Neural cell (in vitro differentiated cells): ENCODE measurements around the gene SPINT3. TPM values are rescaled to one million over a fixed set of nuclear protein-coding genes. Genes with fewer than 3 reads are reported as not detected.
A peak's percentile ranks its signal among the peaks of the same experiment; 100 is the strongest.

ENCODE experiments used
- H2AFZ ChIP-seq: fragments of 200-600, 300-800 bp; sonication (generic), shearing (Covaris generic); 2 replicates; pipeline ENCODE4 v1.6.0; 2014; ENCODE audit warnings: low read depth, mild to moderate bottlenecking, antibody characterized with exemption, low read length, moderate library complexity
- H3F3A ChIP-seq: fragments of 200-600 bp; shearing (Covaris generic); 2 replicates; pipeline ENCODE4 v1.6.1; 2016; ENCODE audit warnings: mild to moderate bottlenecking, moderate library complexity, mixed read lengths, antibody characterized with exemption, low read length; ENCODE audit not compliant: insufficient read depth, poor library complexity, severe bottlenecking
- H3K27ac ChIP-seq: fragments of 200-600, 300-800 bp; sonication (generic), shearing (Covaris generic); 2 replicates; pipeline ENCODE4 v1.5.1; 2014; ENCODE audit warnings: mild to moderate bottlenecking, low read length, moderate library complexity
- H3K27me3 ChIP-seq: fragments of 300-800, 200-600 bp; sonication (generic), shearing (Covaris generic); 2 replicates; pipeline ENCODE4 v1.6.0; 2014; ENCODE audit warnings: mild to moderate bottlenecking, low read depth, low read length, moderate library complexity; ENCODE audit not compliant: insufficient read depth
- H3K36me3 ChIP-seq: fragments of 300-800, 200-600 bp; sonication (generic), shearing (Covaris generic); 2 replicates; pipeline ENCODE4 v1.5.1; 2014; ENCODE audit warnings: mild to moderate bottlenecking, antibody characterized with exemption, low read length, moderate library complexity; ENCODE audit not compliant: insufficient read depth
- H3K4me2 ChIP-seq: fragments of 300-800, 200-600 bp; sonication (generic), shearing (Covaris generic); 2 replicates; pipeline ENCODE4 v1.6.0; 2014; ENCODE audit warnings: mild to moderate bottlenecking, low read length
- H3K4me3 ChIP-seq: fragments of 300-800, 200-600 bp; sonication (generic), shearing (Covaris generic); 2 replicates; pipeline ENCODE4 v1.5.1; 2014; ENCODE audit warnings: mild to moderate bottlenecking, low read length, moderate library complexity
- H3K79me2 ChIP-seq: fragments of 200-600 bp; shearing (Covaris generic); replicated peaks from 2 replicates; pipeline ENCODE4 v1.6.0; 2014; ENCODE audit warnings: mild to moderate bottlenecking, low read length, moderate library complexity; ENCODE audit not compliant: insufficient read depth
- H3K9ac ChIP-seq: fragments of 300-800, 200-600 bp; sonication (generic), shearing (Covaris generic); 2 replicates; pipeline ENCODE4 v1.6.1; 2016; ENCODE audit warnings: mild to moderate bottlenecking, low read length, mixed read lengths
- H3K9me2 ChIP-seq: fragments of 200-600 bp; shearing (Covaris generic); 2 replicates; pipeline ENCODE4 v1.6.1; 2016; ENCODE audit warnings: mild to moderate bottlenecking, low read length, mixed read lengths; ENCODE audit not compliant: insufficient read depth
- H3K9me3 ChIP-seq: fragments of 200-600, 300-800 bp; sonication (generic), shearing (Covaris generic); 2 replicates; pipeline ENCODE4 v1.6.1; 2016; ENCODE audit warnings: mild to moderate bottlenecking, mixed run types, low read length, moderate library complexity, mixed read lengths
- H4K20me1 ChIP-seq: fragments of 200-600 bp; shearing (Covaris generic); 2 replicates; pipeline ENCODE4 v1.6.1; 2016; ENCODE audit warnings: mild to moderate bottlenecking, mixed run types; ENCODE audit not compliant: insufficient read depth
- EZH2 ChIP-seq: fragments of 200-600, 300-800 bp; shearing (Covaris generic), sonication (generic); IDR thresholded peaks from 2 replicates; pipeline ENCODE4 v1.6.1; 2014; ENCODE audit warnings: antibody characterized with exemption, low read length, borderline replicate concordance, mild to moderate bottlenecking; ENCODE audit not compliant: insufficient read depth, poor library complexity, severe bottlenecking
- MXI1 ChIP-seq: fragments of 450-650 bp; conservative IDR thresholded peaks from 2 replicates; pipeline ENCODE4 v1.6.1; 2014; ENCODE audit warnings: antibody characterized with exemption, mild to moderate bottlenecking; ENCODE audit not compliant: poor library complexity, severe bottlenecking
- RAD21 ChIP-seq: fragments of 450-650 bp; conservative IDR thresholded peaks from 2 replicates; pipeline ENCODE4 v1.6.1; 2014; ENCODE audit warnings: antibody characterized with exemption, mild to moderate bottlenecking, moderate library complexity
- SMC3 ChIP-seq: fragments of 450-650 bp; conservative IDR thresholded peaks from 2 replicates; pipeline ENCODE4 v1.6.1; 2014; ENCODE audit warnings: antibody characterized with exemption, mild to moderate bottlenecking, moderate library complexity; ENCODE audit not compliant: poor library complexity
- TAF1 ChIP-seq: IDR thresholded peaks from 2 replicates; pipeline ENCODE4 v1.6.1; 2012; ENCODE audit warnings: low read depth
- polyA plus RNA-seq: library from polyadenylated mRNA; depleted of rRNA; stranded (reverse); fragments of >200 nt; gene quantifications from 2 replicates; pipeline ENCODE4 v1.2.3, GENCODE V29; 2014
- TF ChIP-seq, protein P1 (sequence below): fragments of 450-650 bp; IDR thresholded peaks from 2 replicates; pipeline ENCODE4 v1.5.1; 2014; ENCODE audit warnings: antibody characterized with exemption, mild to moderate bottlenecking, moderate library complexity; ENCODE audit not compliant: poor library complexity, severe bottlenecking
- TF ChIP-seq, protein P2 (sequence below): IDR thresholded peaks from 2 replicates; pipeline ENCODE4 v1.6.1; 2012; ENCODE audit warnings: borderline replicate concordance

The SPINT3 gene
- polyA plus RNA-seq, 1 donor from 2014 or later, result not detected

DNA sequence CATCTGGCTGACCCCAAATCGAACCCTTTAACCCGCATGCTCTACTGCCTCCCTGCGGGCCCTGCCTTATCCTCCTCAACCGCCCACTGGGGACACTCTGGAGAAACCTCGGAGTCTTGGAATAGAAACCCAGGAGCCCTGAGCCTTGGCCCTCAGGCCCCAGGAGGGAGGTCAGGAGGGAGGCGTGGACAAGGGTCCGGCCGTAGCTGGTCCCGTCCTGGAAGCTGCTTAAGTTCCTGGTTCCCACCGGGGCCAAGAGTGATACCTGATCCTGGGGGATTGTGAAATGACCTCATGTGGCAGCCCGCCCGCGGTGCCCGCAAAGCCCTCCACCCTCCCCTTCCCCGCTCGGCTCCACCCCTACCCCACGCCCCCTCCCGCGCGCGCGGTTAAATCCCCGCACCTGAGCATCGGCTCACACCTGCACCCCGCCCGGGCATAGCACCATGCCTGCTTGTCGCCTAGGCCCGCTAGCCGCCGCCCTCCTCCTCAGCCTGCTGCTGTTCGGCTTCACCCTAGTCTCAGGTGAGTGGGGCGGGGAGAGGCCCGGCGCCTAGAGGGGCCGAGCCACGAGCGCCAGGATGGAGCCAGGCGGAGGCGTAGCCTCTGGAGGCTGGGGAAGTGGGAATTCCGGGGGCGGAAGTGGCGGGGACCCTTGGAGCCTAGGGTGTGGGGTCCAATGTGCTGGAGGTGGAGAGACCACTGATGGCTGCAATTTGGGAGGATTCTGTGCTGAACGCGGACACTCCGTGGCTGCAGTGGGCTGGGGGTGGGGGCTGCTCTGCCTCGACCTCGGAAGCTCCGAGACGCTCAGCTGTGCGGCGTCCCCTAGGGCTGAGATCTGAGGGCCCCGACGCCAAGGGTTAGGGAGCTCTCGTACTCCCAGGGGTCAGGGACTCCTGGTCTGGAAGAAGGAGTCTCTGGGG lies 45.8 kb downstream of the SPINT3 start, which contains the start of gene WFDC2:
WFDC2 (plus strand) TSS at position 418 of the 926 bp plus-strand sequence; CDS start at position 447, 29 bp downstream.
- Histone ChIP-seq H3K9ac (peak within 1 kb of the TSS; percentile 29), H2AFZ (no peak within 1 kb of the TSS)

GRCh38 chr20:45467861-45468260 lies 47.6 kb downstream of the SPINT3 start:
- peaks cover 30% of the 10 kb centered on the region for H3K27me3 ChIP-seq
- H3K27ac ChIP-seq, result no peak overlapping the region
- H3K36me3 ChIP-seq, result no peaks in the 10 kb centered on the region
- TF ChIP-seq SMC3, result no peak
- H3K9me2 ChIP-seq, result no peaks in the 10 kb centered on the region
- H3K4me3 ChIP-seq, result no peak overlapping the region
- H3K9me3 ChIP-seq, result no peaks in the 10 kb centered on the region
- H3K4me2 ChIP-seq, result no peak overlapping the region
- H3K79me2 ChIP-seq, result no peaks in the 10 kb centered on the region
- H4K20me1 ChIP-seq, result no peaks in the 10 kb centered on the region
- no peak overlapping the region for H3K9ac ChIP-seq
- H3F3A ChIP-seq, result no peaks in the 10 kb centered on the region
- no peak overlapping the region for H2AFZ ChIP-seq

More for the DNA sequence above, 45.8 kb downstream of the SPINT3 start, which contains the start of gene WFDC2:
- Histone ChIP-seq H3K27me3 (peaks cover 30% of the 10 kb centered on the region), H3K9me3 (no peaks in the 10 kb centered on the region), H3K4me3 (peak within 1 kb of the TSS; percentile 56), H3F3A (no peaks in the 10 kb centered on the region), H3K9me2 (no peaks in the 10 kb centered on the region), H3K79me2 (no peaks in the 10 kb centered on the region), H3K4me2 (no peak within 1 kb of the TSS), H4K20me1 (no peaks in the 10 kb centered on the region), H3K27ac (no peak within 1 kb of the TSS), H3K36me3 (no peaks in the 10 kb centered on the region)
- TF ChIP-seq MXI1 (no peak), TAF1 (no peak), SMC3 (no peak)

DNA sequence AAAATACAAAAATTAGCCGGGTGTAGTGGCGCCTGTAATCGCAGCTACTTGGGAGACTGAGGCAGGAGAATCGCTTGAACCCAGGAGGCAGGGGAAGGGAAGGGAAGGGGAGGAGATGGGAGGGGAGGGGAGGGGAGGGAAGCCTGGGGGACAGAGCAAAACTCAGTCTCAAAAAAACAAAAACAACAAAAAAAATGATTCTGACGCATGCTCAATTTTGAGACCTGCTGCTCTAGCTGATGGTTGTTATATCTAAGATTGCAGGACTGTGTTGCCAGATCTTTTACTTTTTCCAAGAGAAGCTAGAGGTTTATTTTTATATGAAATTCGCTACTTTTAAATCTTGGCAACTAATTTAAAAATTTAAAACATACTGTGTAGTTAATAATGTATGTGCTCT lies 48.2 kb downstream of the SPINT3 start:
- Histone ChIP-seq H3K9me2 (no peaks in the 10 kb centered on the region), H2AFZ (no peak overlapping the region), H3K9ac (no peak overlapping the region), H3K27ac (no peak overlapping the region), H3K9me3 (no peaks in the 10 kb centered on the region), H3K27me3 (peaks cover 30% of the 10 kb centered on the region), H4K20me1 (no peaks in the 10 kb centered on the region), H3K4me3 (no peak overlapping the region), H3K79me2 (no peaks in the 10 kb centered on the region), H3K4me2 (no peak overlapping the region), H3K36me3 (no peaks in the 10 kb centered on the region), H3F3A (no peaks in the 10 kb centered on the region)
- TF ChIP-seq EZH2 (no peak), RAD21 (no peak), SMC3 (no peak)
- TF ChIP-seq, protein P1, sequence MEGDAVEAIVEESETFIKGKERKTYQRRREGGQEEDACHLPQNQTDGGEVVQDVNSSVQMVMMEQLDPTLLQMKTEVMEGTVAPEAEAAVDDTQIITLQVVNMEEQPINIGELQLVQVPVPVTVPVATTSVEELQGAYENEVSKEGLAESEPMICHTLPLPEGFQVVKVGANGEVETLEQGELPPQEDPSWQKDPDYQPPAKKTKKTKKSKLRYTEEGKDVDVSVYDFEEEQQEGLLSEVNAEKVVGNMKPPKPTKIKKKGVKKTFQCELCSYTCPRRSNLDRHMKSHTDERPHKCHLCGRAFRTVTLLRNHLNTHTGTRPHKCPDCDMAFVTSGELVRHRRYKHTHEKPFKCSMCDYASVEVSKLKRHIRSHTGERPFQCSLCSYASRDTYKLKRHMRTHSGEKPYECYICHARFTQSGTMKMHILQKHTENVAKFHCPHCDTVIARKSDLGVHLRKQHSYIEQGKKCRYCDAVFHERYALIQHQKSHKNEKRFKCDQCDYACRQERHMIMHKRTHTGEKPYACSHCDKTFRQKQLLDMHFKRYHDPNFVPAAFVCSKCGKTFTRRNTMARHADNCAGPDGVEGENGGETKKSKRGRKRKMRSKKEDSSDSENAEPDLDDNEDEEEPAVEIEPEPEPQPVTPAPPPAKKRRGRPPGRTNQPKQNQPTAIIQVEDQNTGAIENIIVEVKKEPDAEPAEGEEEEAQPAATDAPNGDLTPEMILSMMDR, result no peak
- TF ChIP-seq, protein P2, sequence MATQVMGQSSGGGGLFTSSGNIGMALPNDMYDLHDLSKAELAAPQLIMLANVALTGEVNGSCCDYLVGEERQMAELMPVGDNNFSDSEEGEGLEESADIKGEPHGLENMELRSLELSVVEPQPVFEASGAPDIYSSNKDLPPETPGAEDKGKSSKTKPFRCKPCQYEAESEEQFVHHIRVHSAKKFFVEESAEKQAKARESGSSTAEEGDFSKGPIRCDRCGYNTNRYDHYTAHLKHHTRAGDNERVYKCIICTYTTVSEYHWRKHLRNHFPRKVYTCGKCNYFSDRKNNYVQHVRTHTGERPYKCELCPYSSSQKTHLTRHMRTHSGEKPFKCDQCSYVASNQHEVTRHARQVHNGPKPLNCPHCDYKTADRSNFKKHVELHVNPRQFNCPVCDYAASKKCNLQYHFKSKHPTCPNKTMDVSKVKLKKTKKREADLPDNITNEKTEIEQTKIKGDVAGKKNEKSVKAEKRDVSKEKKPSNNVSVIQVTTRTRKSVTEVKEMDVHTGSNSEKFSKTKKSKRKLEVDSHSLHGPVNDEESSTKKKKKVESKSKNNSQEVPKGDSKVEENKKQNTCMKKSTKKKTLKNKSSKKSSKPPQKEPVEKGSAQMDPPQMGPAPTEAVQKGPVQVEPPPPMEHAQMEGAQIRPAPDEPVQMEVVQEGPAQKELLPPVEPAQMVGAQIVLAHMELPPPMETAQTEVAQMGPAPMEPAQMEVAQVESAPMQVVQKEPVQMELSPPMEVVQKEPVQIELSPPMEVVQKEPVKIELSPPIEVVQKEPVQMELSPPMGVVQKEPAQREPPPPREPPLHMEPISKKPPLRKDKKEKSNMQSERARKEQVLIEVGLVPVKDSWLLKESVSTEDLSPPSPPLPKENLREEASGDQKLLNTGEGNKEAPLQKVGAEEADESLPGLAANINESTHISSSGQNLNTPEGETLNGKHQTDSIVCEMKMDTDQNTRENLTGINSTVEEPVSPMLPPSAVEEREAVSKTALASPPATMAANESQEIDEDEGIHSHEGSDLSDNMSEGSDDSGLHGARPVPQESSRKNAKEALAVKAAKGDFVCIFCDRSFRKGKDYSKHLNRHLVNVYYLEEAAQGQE, result no peak
